ENCODE measurements around the gene ATP11A.

Gene ATP11A

DNA sequence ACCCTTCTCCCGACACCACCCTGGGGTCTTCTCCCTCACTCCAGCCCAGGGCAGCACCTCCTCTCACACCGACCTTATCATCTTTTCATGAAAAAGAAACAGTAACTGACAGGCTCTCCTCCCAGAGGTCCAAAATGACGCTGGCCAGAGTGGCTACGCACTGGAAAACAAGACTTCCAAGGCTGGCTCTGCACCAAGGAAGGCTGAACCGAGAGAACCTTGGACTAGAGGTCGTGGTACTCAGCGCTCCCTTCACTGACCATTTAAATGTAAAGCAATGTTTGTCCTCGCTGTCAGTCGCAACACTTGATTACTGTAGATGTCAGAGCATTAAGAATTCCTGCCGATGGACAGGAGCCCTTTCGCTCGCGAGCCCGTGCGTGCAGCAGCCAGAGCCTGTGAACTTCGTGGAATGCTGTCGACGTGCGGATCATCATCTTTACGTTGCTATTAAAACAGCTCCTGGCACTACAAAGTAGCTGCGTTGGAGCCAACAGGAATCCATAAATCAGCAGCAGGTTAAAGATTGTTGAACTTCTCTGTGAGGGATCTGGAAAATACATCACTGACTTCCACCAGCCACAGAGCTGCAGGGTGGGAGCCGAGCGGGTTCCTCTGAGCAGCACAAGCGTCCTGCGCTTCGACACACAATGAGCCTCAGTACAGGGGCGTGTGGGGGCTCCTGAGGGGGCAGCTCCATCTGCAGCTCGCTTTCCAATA is 153.7 kb downstream of the ATP11A start:
- Histone ChIP-seq H3K79me2 (ENCODE audit: control insufficient read depth, insufficient read depth, low read length) (no peaks in the 10 kb centered on the region), H3K36me3 (ENCODE audit: control insufficient read depth, insufficient read depth, low read length) (peaks cover 2% of the 10 kb centered on the region), H4K8ac (ENCODE audit: low read depth, low read length) (no peak overlapping the region), H3K27ac (ENCODE audit: low read depth, low read length) (no peak overlapping the region), H3K4me2 (ENCODE audit: low read length) (no peak overlapping the region), H3K4me1 (ENCODE audit: control insufficient read depth, low read depth, low read length) (no peaks in the 10 kb centered on the region), H3K23ac (ENCODE audit: low read length) (no peak overlapping the region), H3K18ac (ENCODE audit: low read length) (no peak overlapping the region), H3K79me1 (ENCODE audit: low read length) (no peaks in the 10 kb centered on the region), H3K4ac (ENCODE audit: low read depth, low read length) (no peak overlapping the region), H2AK5ac (ENCODE audit: low read length) (no peak overlapping the region), H4K5ac (ENCODE audit: low read length) (no peak overlapping the region), H3K9ac (ENCODE audit: low read length) (no peak overlapping the region), H3K56ac (ENCODE audit: low read length) (no peak overlapping the region), H3K4me3 (ENCODE audit: low read length) (no peak overlapping the region), H3K27me3 (ENCODE audit: insufficient read depth, low read length, poor library complexity) (no peaks in the 10 kb centered on the region), H2BK15ac (replicated peaks; ENCODE audit: low read depth) (no peak overlapping the region), H2BK120ac (ENCODE audit: low read depth, low read length) (no peak overlapping the region), H2BK5ac (ENCODE audit: low read length) (no peak overlapping the region)
- no CpG with 5 or more reads among the region's 28 CpGs for WGBS (ENCODE audit: extremely low coverage, insufficient coverage, low lambda C conversion rate)
- no peak for DNase-seq

GRCh38 chr13:112844411-112844810 is 154.6 kb downstream of the ATP11A start:
- Histone ChIP-seq H3K27me3 (ENCODE audit: insufficient read depth, low read length, poor library complexity) (no peaks in the 10 kb centered on the region), H3K23ac (ENCODE audit: low read length) (no peak overlapping the region), H4K8ac (ENCODE audit: low read depth, low read length) (no peak overlapping the region), H2BK120ac (ENCODE audit: low read depth, low read length) (no peak overlapping the region), H3K9ac (ENCODE audit: low read length) (no peak overlapping the region), H4K5ac (ENCODE audit: low read length) (no peak overlapping the region), H2BK15ac (replicated peaks; ENCODE audit: low read depth) (no peak overlapping the region), H3K4ac (ENCODE audit: low read depth, low read length) (no peak overlapping the region), H2AK5ac (ENCODE audit: low read length) (no peak overlapping the region), H3K18ac (ENCODE audit: low read length) (no peak overlapping the region), H3K56ac (ENCODE audit: low read length) (no peak overlapping the region), H3K4me3 (ENCODE audit: low read length) (no peak overlapping the region), H3K4me2 (ENCODE audit: low read length) (no peak overlapping the region), H3K27ac (ENCODE audit: low read depth, low read length) (no peak overlapping the region), H2BK5ac (ENCODE audit: low read length) (no peak overlapping the region), H3K79me2 (ENCODE audit: control insufficient read depth, insufficient read depth, low read length) (no peaks in the 10 kb centered on the region), H3K36me3 (ENCODE audit: control insufficient read depth, insufficient read depth, low read length) (peaks cover 2% of the 10 kb centered on the region), H3K79me1 (ENCODE audit: low read length) (no peaks in the 10 kb centered on the region), H3K4me1 (ENCODE audit: control insufficient read depth, low read depth, low read length) (no peaks in the 10 kb centered on the region)
- WGBS (ENCODE audit: extremely low coverage, insufficient coverage, low lambda C conversion rate), result no CpG with 5 or more reads among the region's 23 CpGs
- DNase-seq, result no peak

DNA sequence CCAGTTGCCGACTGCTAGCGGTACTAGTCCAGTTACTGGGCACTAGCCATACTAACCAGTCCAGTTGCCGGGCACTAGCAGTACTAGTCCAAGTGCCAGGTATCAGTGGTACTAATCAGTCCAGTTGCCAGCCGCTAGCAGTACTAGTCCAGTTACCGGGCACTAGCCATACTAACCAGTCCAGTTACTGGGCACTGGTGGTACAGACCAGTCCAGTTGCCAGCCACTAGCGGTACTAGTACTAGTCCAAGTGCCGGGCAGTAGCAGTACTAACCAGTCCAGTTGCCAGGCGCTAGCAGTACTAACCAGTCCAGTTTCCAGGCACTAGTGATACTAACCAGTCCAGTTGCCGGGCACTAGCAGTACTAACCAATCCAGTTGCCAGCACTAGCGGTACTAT is 155.0 kb downstream of the ATP11A start:
- Histone ChIP-seq H2BK15ac (replicated peaks; ENCODE audit: low read depth) (no peak overlapping the region), H4K5ac (ENCODE audit: low read length) (no peak overlapping the region), H3K27me3 (ENCODE audit: insufficient read depth, low read length, poor library complexity) (no peaks in the 10 kb centered on the region), H3K9ac (ENCODE audit: low read length) (no peak overlapping the region), H3K79me2 (ENCODE audit: control insufficient read depth, insufficient read depth, low read length) (no peaks in the 10 kb centered on the region), H3K4me1 (ENCODE audit: control insufficient read depth, low read depth, low read length) (no peaks in the 10 kb centered on the region), H3K18ac (ENCODE audit: low read length) (no peak overlapping the region), H3K27ac (ENCODE audit: low read depth, low read length) (no peak overlapping the region), H3K79me1 (ENCODE audit: low read length) (no peaks in the 10 kb centered on the region), H3K23ac (ENCODE audit: low read length) (no peak overlapping the region), H2BK120ac (ENCODE audit: low read depth, low read length) (no peak overlapping the region), H3K4me2 (ENCODE audit: low read length) (no peak overlapping the region), H4K8ac (ENCODE audit: low read depth, low read length) (no peak overlapping the region), H3K36me3 (ENCODE audit: control insufficient read depth, insufficient read depth, low read length) (peaks cover 2% of the 10 kb centered on the region), H2AK5ac (ENCODE audit: low read length) (no peak overlapping the region), H2BK5ac (ENCODE audit: low read length) (no peak overlapping the region), H3K4ac (ENCODE audit: low read depth, low read length) (no peak overlapping the region), H3K4me3 (ENCODE audit: low read length) (no peak overlapping the region), H3K56ac (ENCODE audit: low read length) (no peak overlapping the region)
- DNase-seq, result no peak
- WGBS (ENCODE audit: extremely low coverage, insufficient coverage, low lambda C conversion rate), result no CpG with 5 or more reads among the region's 10 CpGs

DNA sequence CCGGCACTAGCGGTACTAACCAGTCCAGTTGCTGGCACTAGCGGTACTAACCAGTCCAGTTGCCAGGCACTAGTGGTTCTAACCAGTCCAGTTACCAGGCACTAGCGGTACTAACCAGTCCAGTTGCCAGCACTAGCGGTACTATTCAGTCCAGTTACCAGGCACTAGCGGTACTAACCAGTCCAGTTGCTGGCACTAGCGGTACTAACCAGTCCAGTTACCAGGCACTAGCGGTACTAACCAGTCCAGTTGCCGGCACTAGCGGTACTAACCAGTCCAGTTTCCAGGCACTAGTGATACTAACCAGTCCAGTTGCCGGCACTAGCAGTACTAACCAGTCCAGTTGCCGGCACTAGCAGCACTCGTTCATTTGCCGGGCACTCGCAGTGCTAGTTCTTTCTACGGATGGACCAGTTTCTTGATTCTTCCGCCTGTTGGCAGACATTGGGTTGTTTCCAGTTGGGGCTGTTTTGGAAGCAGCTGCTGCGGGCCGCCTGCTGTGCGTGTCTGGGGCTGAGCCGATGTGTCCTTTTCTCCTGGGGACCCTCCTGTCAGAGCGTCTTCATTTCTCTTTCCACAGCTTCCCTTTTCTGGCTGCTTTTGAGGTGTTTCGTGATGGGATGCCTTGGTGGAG is 155.8 kb downstream of the ATP11A start:
- Histone ChIP-seq H3K9ac (ENCODE audit: low read length) (no peak overlapping the region), H3K23ac (ENCODE audit: low read length) (no peak overlapping the region), H3K4me1 (ENCODE audit: control insufficient read depth, low read depth, low read length) (no peaks in the 10 kb centered on the region), H3K18ac (ENCODE audit: low read length) (no peak overlapping the region), H2BK5ac (ENCODE audit: low read length) (no peak overlapping the region), H3K4ac (ENCODE audit: low read depth, low read length) (no peak overlapping the region), H3K79me1 (ENCODE audit: low read length) (no peaks in the 10 kb centered on the region), H3K27me3 (ENCODE audit: insufficient read depth, low read length, poor library complexity) (no peaks in the 10 kb centered on the region), H3K4me3 (ENCODE audit: low read length) (no peak overlapping the region), H2BK120ac (ENCODE audit: low read depth, low read length) (no peak overlapping the region), H4K8ac (ENCODE audit: low read depth, low read length) (no peak overlapping the region), H2BK15ac (replicated peaks; ENCODE audit: low read depth) (no peak overlapping the region), H3K56ac (ENCODE audit: low read length) (no peak overlapping the region), H3K27ac (ENCODE audit: low read depth, low read length) (no peak overlapping the region), H3K4me2 (ENCODE audit: low read length) (no peak overlapping the region), H2AK5ac (ENCODE audit: low read length) (no peak overlapping the region), H3K79me2 (ENCODE audit: control insufficient read depth, insufficient read depth, low read length) (no peaks in the 10 kb centered on the region), H4K5ac (ENCODE audit: low read length) (no peak overlapping the region), H3K36me3 (ENCODE audit: control insufficient read depth, insufficient read depth, low read length) (peaks cover 2% of the 10 kb centered on the region)
- DNase-seq, result no peak
- no CpG with 5 or more reads among the region's 23 CpGs for WGBS (ENCODE audit: extremely low coverage, insufficient coverage, low lambda C conversion rate)

DNA sequence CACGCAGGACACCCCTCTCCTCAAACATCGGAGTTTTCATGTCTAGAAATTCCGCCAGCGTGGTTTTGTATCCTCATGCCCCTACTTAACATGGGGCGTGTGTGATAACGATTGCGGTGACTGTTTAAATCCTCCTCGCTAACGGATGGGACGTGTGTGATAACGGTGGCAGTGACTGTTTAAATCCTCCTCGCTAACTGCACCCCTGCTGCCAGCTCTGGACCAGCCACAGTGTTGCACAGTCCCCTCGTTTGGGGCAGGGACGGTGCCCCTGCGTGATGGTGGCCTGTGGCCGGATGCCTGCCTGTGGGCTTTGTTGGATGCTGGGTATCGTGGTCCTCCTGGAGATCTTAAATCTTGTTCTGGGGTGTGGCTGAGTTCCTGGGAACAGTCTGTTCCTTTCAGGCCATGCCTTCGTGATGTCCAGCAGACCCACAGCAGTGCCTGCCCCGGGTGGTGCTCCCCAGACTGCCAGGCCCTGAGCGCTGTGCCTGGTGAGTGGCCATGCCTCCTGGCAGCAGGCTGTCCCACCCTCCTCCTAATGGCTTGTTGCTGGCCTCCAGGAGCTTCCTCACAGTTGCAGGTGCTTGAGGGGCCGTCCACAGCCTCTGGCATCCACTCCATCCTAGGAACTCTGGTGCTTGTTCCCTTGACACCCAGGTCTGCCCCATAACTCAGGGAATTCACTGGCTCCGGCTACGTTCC is 156.7 kb downstream of the ATP11A start:
- no peak overlapping the region for H2AK5ac ChIP-seq (ENCODE audit: low read length)
- no CpG with 5 or more reads among the region's 23 CpGs for WGBS (ENCODE audit: extremely low coverage, insufficient coverage, low lambda C conversion rate)
- no peaks in the 10 kb centered on the region for H3K4me1 ChIP-seq (ENCODE audit: control insufficient read depth, low read depth, low read length)
- no peak overlapping the region for H3K56ac ChIP-seq (ENCODE audit: low read length)
- H3K9ac ChIP-seq (ENCODE audit: low read length), result no peak overlapping the region
- H3K23ac ChIP-seq (ENCODE audit: low read length), result no peak overlapping the region
- H3K4me3 ChIP-seq (ENCODE audit: low read length), result no peak overlapping the region
- no peaks in the 10 kb centered on the region for H3K79me1 ChIP-seq (ENCODE audit: low read length)
- no peak overlapping the region for H3K4me2 ChIP-seq (ENCODE audit: low read length)
- H4K8ac ChIP-seq (ENCODE audit: low read depth, low read length), result no peak overlapping the region
- peaks cover 2% of the 10 kb centered on the region for H3K36me3 ChIP-seq (ENCODE audit: control insufficient read depth, insufficient read depth, low read length)
- no peak overlapping the region for H3K18ac ChIP-seq (ENCODE audit: low read length)
- H2BK120ac ChIP-seq (ENCODE audit: low read depth, low read length), result no peak overlapping the region
- no peak overlapping the region for H3K4ac ChIP-seq (ENCODE audit: low read depth, low read length)
- no peaks in the 10 kb centered on the region for H3K27me3 ChIP-seq (ENCODE audit: insufficient read depth, low read length, poor library complexity)
- H4K5ac ChIP-seq (ENCODE audit: low read length), result no peak overlapping the region
- no peak overlapping the region for H3K27ac ChIP-seq (ENCODE audit: low read depth, low read length)
- H2BK5ac ChIP-seq (ENCODE audit: low read length), result no peak overlapping the region
- DNase-seq, result no peak
- H3K79me2 ChIP-seq (ENCODE audit: control insufficient read depth, insufficient read depth, low read length), result no peaks in the 10 kb centered on the region
- H2BK15ac ChIP-seq (replicated peaks; ENCODE audit: low read depth), result no peak overlapping the region
